Neural crest cell (in vitro differentiated cells): Measurements from ENCODE around the gene TMEM182. TPM values are rescaled to one million over a fixed set of nuclear protein-coding genes. Genes with fewer than 3 reads are reported as not detected.

Experiments used
- DNase-seq: peaks from one replicate; pipeline ENCODE4 v3.0.0; 2021; ENCODE audit warnings: low read depth, mixed read lengths, low spot score
- H3K27ac Mint-ChIP-seq: one replicate; pipeline ENCODE4 v1.8.0; 2021; ENCODE audit warnings: mild to moderate bottlenecking, mixed read lengths; ENCODE audit not compliant: unreplicated experiment
- H3K27me3 Mint-ChIP-seq: 2 replicates; pipeline ENCODE4 v1.8.0; 2021; ENCODE audit warnings: low read depth, mild to moderate bottlenecking, mixed read lengths
- H3K36me3 Mint-ChIP-seq: 2 replicates; pipeline ENCODE4 v1.8.0; 2021; ENCODE audit warnings: low read depth, mild to moderate bottlenecking, mixed read lengths
- H3K4me1 Mint-ChIP-seq: 2 replicates; pipeline ENCODE4 v1.8.0; 2021; ENCODE audit warnings: mixed read lengths
- H3K4me3 Mint-ChIP-seq: one replicate; pipeline ENCODE4 v1.8.0; 2021; ENCODE audit warnings: mild to moderate bottlenecking, mixed read lengths
- H3K9me3 Mint-ChIP-seq: 2 replicates; pipeline ENCODE4 v1.8.0; 2021; ENCODE audit warnings: mixed read lengths
- CTCF ChIP-seq: fragments of 200-600 bp; sonication (generic); conservative IDR thresholded peaks from 2 replicates; pipeline ENCODE4 v1.5.0; 2021; ENCODE audit warnings: antibody characterized with exemption, mild to moderate bottlenecking
- total RNA-seq: library from RNA; stranded (reverse); gene quantifications from 2 replicates; pipeline ENCODE4 v1.2.1, GENCODE V29; 2021

TMEM182 gene
- total RNA-seq, 1 donor from 2014 or later, result 5.9 TPM

- no peaks in the 10 kb centered on the region for H3K9me3 Mint-ChIP-seq
- H3K4me3 Mint-ChIP-seq, result no peak overlapping the region
- H3K27me3 Mint-ChIP-seq, result no peaks in the 10 kb centered on the region
These were observed 6.5 kb upstream of the TMEM182 start for GRCh38 chr2:102755284-102755683.

GRCh38 chr2:102758439-102758838 is 3.4 kb upstream of the TMEM182 start:
- H3K27me3 Mint-ChIP-seq, result no peaks in the 10 kb centered on the region
- TF ChIP-seq CTCF, result no peak
- H3K9me3 Mint-ChIP-seq, result no peaks in the 10 kb centered on the region
- H3K4me1 Mint-ChIP-seq, result no peaks in the 10 kb centered on the region
- H3K4me3 Mint-ChIP-seq, result no peak overlapping the region
- DNase-seq, result no peak
- H3K27ac Mint-ChIP-seq, result no peak overlapping the region
- H3K36me3 Mint-ChIP-seq, result peaks cover 7% of the 10 kb centered on the region

More at GRCh38 chr2:102755284-102755683, 6.5 kb upstream of the TMEM182 start:
- TF ChIP-seq CTCF, result no peak
- H3K36me3 Mint-ChIP-seq, result peaks cover 4% of the 10 kb centered on the region
- no peak overlapping the region for H3K27ac Mint-ChIP-seq
- no peak for DNase-seq
- H3K4me1 Mint-ChIP-seq, result no peaks in the 10 kb centered on the region

- no peak overlapping the region for H3K4me3 Mint-ChIP-seq
- no peaks in the 10 kb centered on the region for H3K4me1 Mint-ChIP-seq
- TF ChIP-seq CTCF, result no peak
- H3K27me3 Mint-ChIP-seq, result no peaks in the 10 kb centered on the region
- DNase-seq, result no peak
- no peak overlapping the region for H3K27ac Mint-ChIP-seq
- peaks cover 16% of the 10 kb centered on the region for H3K36me3 Mint-ChIP-seq
- H3K9me3 Mint-ChIP-seq, result no peaks in the 10 kb centered on the region
These were observed 2.3 kb downstream of the TMEM182 start for GRCh38 chr2:102764083-102764482.

GRCh38 chr2:102765061-102765460 is 3.2 kb downstream of the TMEM182 start:
- no peak for TF ChIP-seq CTCF
- H3K27ac Mint-ChIP-seq, result no peak overlapping the region
- H3K4me3 Mint-ChIP-seq, result no peak overlapping the region
- H3K4me1 Mint-ChIP-seq, result no peaks in the 10 kb centered on the region
- no peak for DNase-seq
- H3K27me3 Mint-ChIP-seq, result no peaks in the 10 kb centered on the region
- H3K9me3 Mint-ChIP-seq, result no peaks in the 10 kb centered on the region
- H3K36me3 Mint-ChIP-seq, result peaks cover 16% of the 10 kb centered on the region

- H3K36me3 Mint-ChIP-seq, result peaks cover 15% of the 10 kb centered on the region
- H3K9me3 Mint-ChIP-seq, result peaks cover 2% of the 10 kb centered on the region
- H3K4me1 Mint-ChIP-seq, result no peaks in the 10 kb centered on the region
- no peak overlapping the region for H3K4me3 Mint-ChIP-seq
- TF ChIP-seq CTCF, result no peak
- H3K27me3 Mint-ChIP-seq, result no peaks in the 10 kb centered on the region
- no peak overlapping the region for H3K27ac Mint-ChIP-seq
- DNase-seq, result no peak
These were observed 6.4 kb downstream of the TMEM182 start for GRCh38 chr2:102768253-102768652.

GRCh38 chr2:102768892-102769291 is 7.1 kb downstream of the TMEM182 start:
- H3K4me3 Mint-ChIP-seq, result no peak overlapping the region
- H3K27me3 Mint-ChIP-seq, result no peaks in the 10 kb centered on the region
- no peaks in the 10 kb centered on the region for H3K4me1 Mint-ChIP-seq
- peaks cover 3% of the 10 kb centered on the region for H3K9me3 Mint-ChIP-seq
- no peak for TF ChIP-seq CTCF
- DNase-seq, result no peak
- no peak overlapping the region for H3K27ac Mint-ChIP-seq
- peaks cover 18% of the 10 kb centered on the region for H3K36me3 Mint-ChIP-seq
